Activated effector memory CD4-positive, alpha-beta T cell treated with anti-CD3 and anti-CD28 coated beads, Interleukin-2, amount 50 U/mL, for 16 hours (primary cell): ENCODE data around the gene PPIL1.
A peak's percentile ranks its signal among the peaks of the same experiment; 100 is the strongest.

Experiments used
- DNase-seq: peaks from one replicate; pipeline ENCODE4 v3.0.0-alpha.2; 2020

PPIL1 gene

GRCh38 chr6:36888654-36889481 lies 14.3 kb upstream of the PPIL1 start:
- no peak for DNase-seq

GRCh38 chr6:36888115-36888643 lies 13.6 kb upstream of the PPIL1 start:
- no peak for DNase-seq

DNA sequence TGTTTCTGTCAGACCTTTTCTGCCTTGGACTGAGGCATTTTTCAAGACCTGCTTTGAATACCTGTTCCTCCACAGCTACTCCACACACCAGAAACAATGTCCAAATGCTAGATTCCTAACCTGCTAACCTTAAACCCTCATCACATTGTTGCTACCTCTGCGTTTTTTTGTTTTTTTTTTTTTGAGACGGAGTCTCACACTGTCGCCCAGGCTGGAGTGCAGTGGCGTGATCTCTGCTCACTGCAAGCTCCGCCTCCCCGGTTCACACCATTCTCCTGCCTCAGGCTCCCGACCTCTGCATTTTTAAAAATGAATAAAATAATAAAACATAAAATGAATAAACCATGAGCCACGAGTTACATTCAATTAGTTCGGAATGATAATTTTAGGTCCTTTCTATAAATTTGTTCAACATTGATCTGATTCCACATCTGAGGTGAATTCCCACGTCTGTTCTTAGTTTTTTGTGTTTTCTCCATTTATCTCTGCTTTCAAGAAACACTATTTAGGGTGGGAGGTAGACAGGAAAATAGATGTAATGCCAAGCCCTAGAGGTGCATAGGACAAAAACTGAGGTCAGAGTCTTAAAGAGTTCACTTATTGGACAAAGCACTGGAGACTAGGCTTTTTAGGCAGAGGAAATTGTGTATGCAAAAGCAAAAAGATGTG lies 12.5 kb upstream of the PPIL1 start:
- no peak for DNase-seq

- DNase-seq: peak; percentile 99
Measured at GRCh38 chr6:36885461-36886401, 11.1 kb upstream of the PPIL1 start, which contains the start of gene C6orf89. Gene C6orf89 (plus strand): TSS chr6:36885952. CDS start chr6:36899445, 13,493 bp downstream.

- DNase-seq: no peak
Measured at GRCh38 chr6:36884610-36885009, 10.0 kb upstream of the PPIL1 start.

- no peak for DNase-seq
Measured at GRCh38 chr6:36875250-36875633, 639 bp upstream of the PPIL1 start.

DNA sequence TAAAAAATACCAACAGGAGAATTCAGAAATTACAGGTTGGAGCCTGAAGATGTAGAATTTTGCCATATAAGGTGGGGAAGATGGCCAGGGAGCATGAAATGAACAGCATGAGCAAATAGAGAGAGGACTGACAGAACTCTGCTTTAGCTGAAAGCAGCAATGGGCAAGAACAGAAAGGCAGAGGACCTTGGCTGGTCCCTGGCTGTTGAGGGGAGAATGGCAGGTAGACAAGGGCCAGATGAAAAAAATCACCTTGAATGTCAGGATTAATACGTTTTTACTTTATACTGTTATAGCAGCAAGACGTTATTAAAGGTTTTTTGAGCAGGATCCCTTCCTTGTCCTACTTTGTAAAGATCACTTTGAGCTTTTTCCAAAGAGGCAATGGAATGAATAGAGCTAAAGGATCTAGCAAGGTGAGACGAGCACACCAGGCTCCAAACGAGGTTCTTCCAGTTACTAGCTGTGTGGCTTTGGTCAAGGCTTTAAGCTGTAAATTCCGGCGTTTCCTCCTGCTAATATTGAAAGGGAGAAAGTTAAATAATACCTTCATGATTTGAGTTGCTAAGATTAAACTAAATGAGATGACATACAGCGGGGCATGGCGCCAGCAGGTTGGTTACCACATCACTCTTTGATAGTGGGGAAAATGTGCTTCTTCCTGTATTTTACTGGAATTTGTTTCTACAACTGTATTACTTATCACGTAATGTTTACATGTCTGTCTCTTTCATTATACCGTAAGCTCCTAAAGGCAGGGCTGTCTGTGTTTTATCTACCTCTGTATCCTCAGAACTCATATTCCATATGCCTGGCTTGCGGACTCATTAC lies 776 bp downstream of the PPIL1 start:
- DNase-seq: no peak

GRCh38 chr6:36873115-36873514 lies 1.5 kb downstream of the PPIL1 start:
- DNase-seq: no peak

DNA sequence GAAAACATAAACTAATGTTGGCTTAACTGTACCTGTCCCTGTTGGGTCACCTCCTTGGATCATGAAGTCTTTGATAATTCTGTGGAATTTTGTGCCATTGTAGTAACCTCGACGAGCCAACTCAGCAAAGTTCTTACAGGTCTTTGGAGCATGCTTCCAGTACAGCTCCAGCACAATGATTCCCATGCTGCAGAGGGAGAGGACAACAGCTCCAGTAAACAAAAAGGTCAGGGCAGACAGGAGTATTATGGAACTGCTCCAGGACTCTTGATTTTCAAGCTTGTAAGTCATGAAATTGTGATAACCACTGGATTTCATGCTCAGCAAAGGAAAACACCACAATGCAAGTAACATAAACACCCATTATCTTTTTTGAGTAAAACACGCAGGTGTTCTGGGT lies 2.9 kb downstream of the PPIL1 start:
- no peak for DNase-seq

GRCh38 chr6:36867471-36868224 lies 7.0 kb downstream of the PPIL1 start:
- DNase-seq: no peak

GRCh38 chr6:36865835-36866234 lies 8.8 kb downstream of the PPIL1 start:
- no peak for DNase-seq

DNA sequence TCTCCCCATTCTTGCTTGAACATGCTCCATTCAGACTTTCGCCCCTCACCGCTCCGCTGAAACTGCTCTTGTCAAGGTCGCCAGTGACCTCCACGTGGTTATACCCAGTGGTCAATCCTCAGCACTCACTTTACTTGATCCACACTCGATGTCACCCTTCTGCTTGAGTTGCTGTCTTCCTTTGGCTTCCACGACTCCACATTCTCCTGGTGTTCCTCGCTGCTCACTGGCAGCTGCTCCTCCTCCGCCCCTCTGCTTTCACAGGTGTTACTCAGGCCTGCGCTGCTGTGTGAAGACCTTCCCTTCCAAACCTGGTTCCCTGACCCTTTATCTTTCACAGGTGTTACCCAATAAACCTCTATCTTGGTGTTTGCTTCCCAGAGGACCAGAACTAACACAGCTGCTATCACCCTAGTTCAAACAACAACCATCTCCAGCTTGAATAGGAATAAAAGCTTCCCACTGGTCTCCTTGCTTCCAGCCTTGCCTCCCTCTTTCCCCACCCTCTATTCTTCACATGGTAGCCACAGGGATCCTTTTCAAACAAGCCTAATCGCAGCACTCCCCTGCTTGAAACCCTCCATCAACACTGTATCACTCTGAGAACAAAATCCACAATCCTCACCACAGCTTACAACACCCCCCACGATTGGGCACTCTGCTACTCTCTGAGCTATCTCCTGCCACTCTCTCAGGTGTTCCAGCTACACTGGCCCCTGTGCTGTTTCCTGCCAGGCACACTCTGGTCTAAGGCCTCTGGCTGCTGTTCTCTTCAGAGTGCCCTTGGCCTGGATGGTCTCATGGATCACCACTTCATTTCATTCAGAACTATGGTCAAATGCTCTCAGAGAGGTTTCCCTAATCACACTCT lies 10.7 kb downstream of the PPIL1 start:
- no peak for DNase-seq

DNA sequence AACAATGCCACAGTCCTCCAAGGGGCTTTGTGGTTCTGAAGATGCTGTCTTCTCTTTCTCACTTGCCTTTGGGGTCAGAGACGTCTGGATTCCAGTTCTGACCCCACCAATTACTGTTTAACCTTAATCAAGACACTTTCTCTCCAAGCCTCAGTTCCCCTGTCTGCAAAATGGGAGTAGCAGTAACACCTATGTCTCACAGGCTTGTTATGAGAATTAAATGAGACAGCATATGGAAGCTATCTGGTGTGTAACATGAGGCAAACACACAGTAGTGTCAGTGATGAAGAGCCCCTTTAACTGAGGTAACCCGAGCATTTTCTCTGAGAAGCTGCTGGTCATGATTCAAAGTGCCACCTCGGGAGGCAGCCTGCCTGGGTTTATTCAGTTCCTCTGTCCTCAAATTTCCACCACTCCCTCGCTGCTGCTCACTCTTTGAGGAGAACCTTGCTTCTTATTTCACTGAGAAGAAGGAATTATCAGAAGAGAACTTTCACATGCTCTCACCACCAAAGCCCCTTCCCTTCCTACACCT lies 11.7 kb downstream of the PPIL1 start:
- no peak for DNase-seq

GRCh38 chr6:36862164-36862847 lies 12.3 kb downstream of the PPIL1 start:
- no peak for DNase-seq

DNA sequence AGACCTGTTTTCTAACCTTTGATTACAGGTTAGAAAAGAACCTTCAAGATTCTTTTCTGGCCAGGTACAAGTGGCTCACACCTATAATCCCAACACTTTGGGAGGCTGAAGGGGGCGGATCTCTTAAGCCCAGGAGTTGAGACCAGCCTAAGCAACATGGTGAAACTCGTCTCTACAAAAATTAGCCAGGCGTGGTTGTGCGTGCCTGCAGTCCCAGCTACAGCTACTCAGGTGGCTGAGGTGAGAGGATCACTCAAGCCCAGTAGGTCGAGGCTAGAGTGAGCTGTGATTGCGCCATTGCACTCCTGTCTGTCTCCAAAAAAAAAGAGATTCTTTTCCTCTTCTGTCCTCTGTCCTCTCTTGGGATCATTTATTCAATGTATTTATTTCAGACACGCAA lies 14.5 kb downstream of the PPIL1 start:
- DNase-seq: no peak

DNA sequence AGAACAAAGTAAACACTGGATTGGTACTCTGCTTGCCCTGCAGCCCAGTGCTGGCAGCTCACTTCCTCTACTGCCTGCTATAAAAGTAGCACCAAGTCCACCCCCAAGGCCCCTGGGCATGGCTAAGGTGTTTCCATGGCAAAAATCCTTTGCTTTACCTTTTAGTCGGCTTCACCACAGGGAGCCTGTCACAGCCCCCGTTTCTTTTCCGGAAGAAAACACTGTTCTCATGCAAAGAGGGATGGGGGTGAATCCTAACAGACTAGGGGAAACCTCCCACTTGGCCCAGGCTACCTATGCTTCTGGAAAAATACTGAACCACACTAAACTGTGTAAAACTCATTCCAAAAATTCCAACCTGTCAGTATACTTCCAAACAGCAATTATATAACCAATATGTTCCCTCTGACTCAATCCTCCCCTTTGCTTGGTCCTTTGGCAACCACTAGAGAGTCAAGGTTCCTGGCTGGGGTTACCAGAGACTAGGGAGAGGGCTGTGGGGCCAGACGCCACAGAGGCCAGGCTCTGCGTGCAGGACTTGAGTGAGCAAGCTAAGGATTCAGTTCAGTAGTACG lies 16.1 kb downstream of the PPIL1 start:
- DNase-seq: no peak

GRCh38 chr6:36857325-36857724 lies 17.3 kb downstream of the PPIL1 start:
- no peak for DNase-seq

DNA sequence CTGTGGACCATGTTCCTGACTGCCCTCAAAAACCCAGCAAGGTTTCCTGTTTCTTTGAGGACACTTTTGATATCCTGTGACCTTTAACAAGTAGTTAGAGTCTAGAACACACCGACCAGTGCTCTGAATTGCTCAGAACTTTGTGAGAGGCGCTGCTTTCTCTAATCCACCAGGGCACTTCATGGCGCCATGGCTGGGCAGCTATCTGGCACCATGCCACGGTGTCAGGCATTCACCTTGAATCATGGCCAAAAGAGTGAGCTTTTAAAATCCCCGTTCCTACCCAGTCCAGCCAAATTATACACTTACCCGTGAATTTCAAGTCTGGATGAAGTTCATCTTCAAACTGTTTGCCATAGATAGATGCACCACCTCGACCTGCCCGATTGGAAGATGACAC lies 18.3 kb downstream of the PPIL1 start:
- no peak for DNase-seq

DNA sequence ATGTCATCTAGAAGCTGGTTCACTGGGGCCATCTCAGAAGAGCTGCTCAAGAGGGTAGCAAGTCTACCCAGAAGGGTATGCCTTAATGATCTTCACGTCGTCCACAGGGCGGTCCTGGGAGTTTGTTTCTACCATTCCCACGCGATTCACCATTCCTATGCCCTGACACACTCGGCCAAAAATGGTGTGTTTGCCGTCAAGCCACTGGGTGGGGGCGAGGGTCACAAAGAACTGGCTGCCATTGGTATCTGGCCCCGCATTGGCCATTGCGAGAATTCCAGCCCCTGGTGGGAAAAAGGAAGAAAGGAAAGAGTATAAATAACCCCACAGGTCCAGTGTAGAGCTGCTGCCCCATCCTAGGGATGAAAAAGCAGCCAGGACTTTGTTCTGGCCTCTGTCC lies 18.9 kb downstream of the PPIL1 start:
- DNase-seq: no peak
